ENCODE results near the gene CLASP1.
A peak's percentile ranks its signal among the peaks of the same experiment; 100 is the strongest.

Gene CLASP1

DNA sequence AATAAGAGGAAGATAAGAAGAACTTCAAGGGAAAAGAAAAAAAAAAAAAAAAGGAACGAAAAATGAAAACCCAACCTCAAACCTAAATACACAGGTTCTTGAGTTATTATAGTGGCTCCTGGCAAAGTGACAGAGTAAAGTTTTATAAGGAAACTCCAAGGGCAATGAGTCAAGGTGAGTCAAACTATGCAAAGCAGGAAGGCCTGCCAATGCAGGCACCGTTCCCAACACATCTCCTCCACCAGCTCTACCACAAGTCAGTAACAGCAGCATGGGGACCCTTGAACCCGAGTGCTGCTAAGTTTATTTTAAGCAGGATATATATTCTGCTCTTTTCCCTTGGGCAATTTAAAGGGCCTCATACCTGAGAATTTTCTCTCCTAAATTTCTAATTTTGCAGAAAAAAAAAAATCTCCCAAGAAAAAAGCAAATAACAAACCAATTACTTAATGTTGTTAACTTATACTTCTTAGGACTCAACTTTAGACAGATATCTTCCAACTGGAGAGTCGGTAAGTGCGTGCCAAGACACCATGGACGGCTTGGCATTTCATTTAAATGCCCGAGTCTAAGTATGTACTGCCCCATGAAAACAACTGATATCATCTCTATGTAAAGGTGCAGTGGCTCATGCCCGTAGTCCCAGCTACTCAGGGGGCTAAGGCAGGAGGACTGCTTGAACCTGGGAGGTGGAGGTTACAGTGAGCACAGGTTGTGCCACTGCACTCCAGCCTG lies 288.5 kb downstream of the CLASP1 start:
- Mint-ChIP-seq H3K27ac (no peak overlapping the region), H3K4me3 (no peak overlapping the region), H3K9me3 (no peaks in the 10 kb centered on the region), H3K4me1 (no peaks in the 10 kb centered on the region), H3K36me3 (peaks cover 37% of the 10 kb centered on the region), H3K27me3 (no peaks in the 10 kb centered on the region)
- DNase-seq (ENCODE audit: low spot score in 2 of 2) (no peak), ATAC-seq (ENCODE audit: low read depth) (no peak)

DNA sequence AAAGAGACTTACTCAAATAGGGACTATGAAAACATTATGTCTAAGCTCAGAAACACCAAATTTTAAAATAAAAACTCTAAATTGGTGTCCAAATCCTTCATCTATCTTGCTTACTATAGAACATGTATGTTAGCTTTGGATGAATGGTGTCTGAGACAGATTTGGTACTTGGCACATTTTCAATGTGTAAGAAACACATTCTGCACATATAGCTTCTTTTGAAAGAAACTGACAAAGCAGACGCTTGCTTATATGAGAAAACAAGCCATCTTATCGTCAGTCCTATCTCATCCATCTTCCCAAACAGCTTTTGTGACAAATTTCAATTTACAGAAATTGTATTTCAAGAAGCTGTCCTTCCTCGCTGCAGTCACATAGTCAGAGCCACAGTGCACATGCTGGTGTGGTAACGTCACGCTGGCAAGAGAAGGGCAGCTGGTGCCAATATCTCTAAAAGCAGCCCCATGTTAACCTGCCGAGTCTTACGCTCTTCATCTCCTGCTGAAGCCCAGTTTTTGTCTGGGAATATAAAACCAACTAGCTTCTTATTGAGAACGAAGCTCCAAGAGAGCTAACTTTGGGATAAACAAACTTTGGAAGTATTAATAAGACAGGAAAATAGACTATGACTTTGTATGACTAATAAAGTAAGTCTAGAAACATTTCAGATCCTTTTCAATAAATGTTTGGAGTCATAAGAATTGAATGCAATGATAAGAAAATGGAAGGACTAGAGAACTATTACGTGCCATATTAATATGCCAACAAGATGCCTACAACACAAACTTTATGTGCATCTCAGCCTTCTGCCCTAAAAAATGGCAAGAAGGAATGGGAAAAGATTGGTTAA lies 289.3 kb downstream of the CLASP1 start:
- Mint-ChIP-seq H3K4me3 (no peak overlapping the region), H3K36me3 (peaks cover 32% of the 10 kb centered on the region), H3K27ac (no peak overlapping the region), H3K9me3 (no peaks in the 10 kb centered on the region), H3K27me3 (no peaks in the 10 kb centered on the region), H3K4me1 (no peaks in the 10 kb centered on the region)
- DNase-seq (ENCODE audit: low spot score in 2 of 2) (no peak), ATAC-seq (ENCODE audit: low read depth) (no peak)

GRCh38 chr2:121359170-121359569 lies 290.1 kb downstream of the CLASP1 start:
- Mint-ChIP-seq H3K27ac (no peak overlapping the region), H3K9me3 (no peaks in the 10 kb centered on the region), H3K4me3 (no peak overlapping the region), H3K36me3 (peaks cover 29% of the 10 kb centered on the region), H3K27me3 (no peaks in the 10 kb centered on the region), H3K4me1 (no peaks in the 10 kb centered on the region)
- ATAC-seq (ENCODE audit: low read depth) (no peak), DNase-seq (ENCODE audit: low spot score in 2 of 2) (no peak)

DNA sequence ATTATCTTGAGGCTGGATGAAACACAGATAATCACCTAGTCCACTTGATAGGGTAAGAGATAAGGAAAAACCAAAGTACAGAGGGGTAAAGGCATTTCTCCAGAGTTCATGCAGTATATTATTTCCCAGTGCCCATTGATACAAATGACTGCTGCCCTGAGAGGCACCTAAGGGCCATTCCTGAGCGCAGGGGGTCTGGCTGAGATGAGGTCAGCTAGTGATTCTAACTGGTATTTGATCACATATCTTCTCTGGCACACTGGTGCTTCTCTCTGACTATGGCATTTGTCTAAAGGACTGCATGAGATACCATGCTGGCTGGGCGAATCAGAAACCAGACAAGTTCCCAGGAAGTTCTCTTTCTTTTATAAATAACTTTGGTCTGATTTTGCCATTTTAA lies 291.0 kb downstream of the CLASP1 start:
- no peak for ATAC-seq (ENCODE audit: low read depth)
- no peak overlapping the region for H3K27ac Mint-ChIP-seq
- H3K36me3 Mint-ChIP-seq, result peaks cover 30% of the 10 kb centered on the region
- no peak for DNase-seq (ENCODE audit: low spot score in 2 of 2)
- H3K27me3 Mint-ChIP-seq, result no peaks in the 10 kb centered on the region
- H3K4me1 Mint-ChIP-seq, result no peaks in the 10 kb centered on the region
- H3K4me3 Mint-ChIP-seq, result no peak overlapping the region
- H3K9me3 Mint-ChIP-seq, result no peaks in the 10 kb centered on the region

- Mint-ChIP-seq H3K36me3 (peaks cover 23% of the 10 kb centered on the region), H3K27ac (no peak overlapping the region), H3K4me1 (no peaks in the 10 kb centered on the region), H3K4me3 (no peak overlapping the region), H3K9me3 (no peaks in the 10 kb centered on the region), H3K27me3 (no peaks in the 10 kb centered on the region)
- ATAC-seq (ENCODE audit: low read depth), result no peak
- no peak for DNase-seq (ENCODE audit: low spot score in 2 of 2)
Observed at GRCh38 chr2:121356058-121356640, 293.1 kb downstream of the CLASP1 start.

GRCh38 chr2:121355488-121355887 lies 293.8 kb downstream of the CLASP1 start:
- Mint-ChIP-seq H3K4me1 (no peaks in the 10 kb centered on the region), H3K9me3 (no peaks in the 10 kb centered on the region), H3K27ac (no peak overlapping the region), H3K36me3 (peaks cover 29% of the 10 kb centered on the region), H3K4me3 (no peak overlapping the region), H3K27me3 (no peaks in the 10 kb centered on the region)
- DNase-seq (ENCODE audit: low spot score in 2 of 2) (no peak), ATAC-seq (ENCODE audit: low read depth) (no peak)

DNA sequence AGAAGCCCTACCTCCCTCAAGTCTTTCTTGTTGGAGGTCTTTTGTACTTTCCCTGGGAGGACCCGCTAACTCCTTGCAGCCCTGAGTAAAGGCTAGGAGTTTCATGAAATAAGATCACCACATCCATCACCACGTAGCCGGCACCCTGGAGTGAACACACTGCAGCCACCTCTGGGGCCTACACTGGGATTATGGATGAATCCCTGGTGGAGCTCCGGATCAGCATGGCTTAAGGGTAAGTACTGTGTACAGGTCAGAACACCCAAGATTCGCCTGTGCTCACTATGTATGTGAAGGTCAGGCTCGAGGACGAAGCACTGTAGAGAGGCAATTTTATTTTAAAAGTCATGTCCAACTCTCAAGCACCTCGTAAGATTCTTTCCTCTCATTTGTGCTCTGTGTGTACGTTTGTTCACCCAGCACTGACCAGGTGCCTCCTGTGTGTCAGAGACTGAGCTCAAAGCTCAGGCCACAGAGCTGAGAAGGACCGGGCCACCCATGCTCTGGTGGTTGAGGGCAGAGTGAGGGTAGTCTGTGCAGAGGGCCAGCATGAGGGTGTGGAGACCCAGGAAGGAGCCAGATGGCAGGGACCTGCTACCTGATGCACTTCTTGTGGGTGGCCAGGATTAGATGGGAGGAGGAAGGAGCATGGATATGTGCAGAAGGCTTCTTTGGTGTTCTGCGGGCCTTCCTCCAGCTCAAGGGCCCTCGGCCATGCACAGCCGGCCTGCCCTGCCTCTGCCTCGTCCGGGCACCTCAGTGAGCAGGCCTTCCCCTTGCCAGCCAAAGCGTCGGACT lies 297.5 kb downstream of the CLASP1 start:
- H3K4me3 Mint-ChIP-seq, result no peak overlapping the region
- H3K27me3 Mint-ChIP-seq, result no peaks in the 10 kb centered on the region
- DNase-seq (ENCODE audit: low spot score in 2 of 2) (no peak), ATAC-seq (ENCODE audit: low read depth) (no peak)
- no peak overlapping the region for H3K27ac Mint-ChIP-seq
- H3K4me1 Mint-ChIP-seq, result no peaks in the 10 kb centered on the region
- peaks cover 39% of the 10 kb centered on the region for H3K36me3 Mint-ChIP-seq
- no peaks in the 10 kb centered on the region for H3K9me3 Mint-ChIP-seq

- Mint-ChIP-seq H3K9me3 (no peaks in the 10 kb centered on the region), H3K4me3 (no peak overlapping the region), H3K27ac (no peak overlapping the region), H3K27me3 (no peaks in the 10 kb centered on the region), H3K36me3 (peaks cover 37% of the 10 kb centered on the region), H3K4me1 (no peaks in the 10 kb centered on the region)
- no peak for ATAC-seq (ENCODE audit: low read depth)
- no peak for DNase-seq (ENCODE audit: low spot score in 2 of 2)
Observed at GRCh38 chr2:121350890-121351289, 298.4 kb downstream of the CLASP1 start.

- no peak for ATAC-seq (ENCODE audit: low read depth)
- no peak overlapping the region for H3K4me3 Mint-ChIP-seq
- no peak for DNase-seq (ENCODE audit: low spot score in 2 of 2)
- peaks cover 35% of the 10 kb centered on the region for H3K36me3 Mint-ChIP-seq
- H3K9me3 Mint-ChIP-seq, result no peaks in the 10 kb centered on the region
- H3K27me3 Mint-ChIP-seq, result no peaks in the 10 kb centered on the region
- H3K4me1 Mint-ChIP-seq, result no peaks in the 10 kb centered on the region
- no peak overlapping the region for H3K27ac Mint-ChIP-seq
Observed at GRCh38 chr2:121350402-121350775, 298.9 kb downstream of the CLASP1 start.

DNA sequence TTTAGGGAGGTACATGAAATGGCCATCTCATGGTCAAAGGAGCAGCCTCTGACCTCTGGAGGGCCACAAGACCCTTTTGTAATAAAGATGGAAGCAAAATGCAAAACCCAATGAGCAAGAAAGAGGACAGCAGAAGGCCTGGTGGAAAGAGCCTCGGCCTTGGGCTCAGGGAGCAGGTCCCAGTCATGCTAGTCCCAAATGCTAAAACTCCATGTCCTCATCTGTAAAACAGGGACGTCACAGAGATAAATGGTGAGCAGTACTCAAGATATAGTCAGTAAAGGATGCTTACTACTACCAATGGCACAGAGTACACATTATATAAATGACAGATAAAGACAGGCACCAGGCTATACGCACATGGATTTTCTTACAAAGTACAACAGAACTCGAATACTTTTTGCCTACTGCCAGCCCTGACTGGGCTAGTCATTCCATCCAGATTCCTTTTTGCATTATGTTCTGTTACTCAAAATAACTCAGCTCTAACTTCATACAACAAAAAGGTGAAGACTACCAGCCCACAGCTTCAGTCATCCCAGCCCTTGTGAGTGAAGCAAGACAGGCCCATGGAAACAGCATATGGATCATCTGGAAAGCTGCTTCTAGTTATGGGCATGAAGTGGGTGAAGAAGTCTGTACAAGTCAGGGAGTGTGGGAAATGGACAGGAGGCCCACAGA lies 299.4 kb downstream of the CLASP1 start:
- Mint-ChIP-seq H3K36me3 (peaks cover 34% of the 10 kb centered on the region), H3K4me1 (no peaks in the 10 kb centered on the region), H3K27me3 (no peaks in the 10 kb centered on the region), H3K9me3 (no peaks in the 10 kb centered on the region), H3K27ac (no peak overlapping the region), H3K4me3 (no peak overlapping the region)
- no peak for DNase-seq (ENCODE audit: low spot score in 2 of 2)
- ATAC-seq (ENCODE audit: low read depth), result no peak

DNA sequence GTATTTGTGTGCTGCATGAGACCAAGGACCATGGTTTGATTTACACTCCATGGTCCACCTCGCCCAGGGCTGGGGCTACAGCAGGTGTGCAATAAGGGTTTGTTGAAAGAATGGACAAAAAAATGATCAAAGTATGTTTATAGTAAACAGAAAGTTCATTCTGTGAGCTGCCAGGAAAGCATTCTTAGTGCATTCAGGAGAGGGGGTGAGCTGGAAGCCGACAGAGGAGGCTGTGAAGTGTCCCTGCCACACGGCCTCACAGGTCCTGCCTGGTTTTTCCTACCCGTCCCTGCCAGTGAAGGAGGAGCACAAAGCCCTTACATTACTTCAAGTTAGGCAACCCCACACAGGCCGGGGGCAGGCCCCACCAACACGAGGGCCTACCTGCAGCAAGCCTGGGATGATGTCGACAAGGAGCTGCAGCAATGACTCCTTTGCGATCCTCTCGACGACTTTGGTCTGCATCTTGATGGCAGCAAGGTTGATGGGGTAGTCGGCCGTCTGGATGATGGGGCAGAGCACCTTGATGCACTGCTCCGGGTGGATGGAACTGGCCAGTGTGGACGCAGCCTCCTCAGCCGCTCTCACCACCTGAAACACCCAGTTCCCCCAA lies 301.0 kb downstream of the CLASP1 start:
- no peaks in the 10 kb centered on the region for H3K4me1 Mint-ChIP-seq
- peaks cover 38% of the 10 kb centered on the region for H3K36me3 Mint-ChIP-seq

GRCh38 chr2:121346859-121347258 lies 302.4 kb downstream of the CLASP1 start:
- no peak for DNase-seq (ENCODE audit: low spot score in 2 of 2)
- H3K36me3 Mint-ChIP-seq, result peaks cover 42% of the 10 kb centered on the region
- ATAC-seq (ENCODE audit: low read depth), result no peak
- H3K4me3 Mint-ChIP-seq, result no peak overlapping the region
- H3K4me1 Mint-ChIP-seq, result no peaks in the 10 kb centered on the region
- no peak overlapping the region for H3K27ac Mint-ChIP-seq
- no peaks in the 10 kb centered on the region for H3K9me3 Mint-ChIP-seq
- H3K27me3 Mint-ChIP-seq, result no peaks in the 10 kb centered on the region

More for the DNA sequence above, 301.0 kb downstream of the CLASP1 start:
- Mint-ChIP-seq H3K27ac (peak overlapping the region; percentile 53), H3K4me3 (no peak overlapping the region), H3K9me3 (no peaks in the 10 kb centered on the region), H3K27me3 (no peaks in the 10 kb centered on the region)
- no peak for ATAC-seq (ENCODE audit: low read depth)
- DNase-seq (ENCODE audit: low spot score in 2 of 2), result no peak

GRCh38 chr2:121346407-121346806 lies 302.9 kb downstream of the CLASP1 start:
- Mint-ChIP-seq H3K4me1 (no peaks in the 10 kb centered on the region), H3K27me3 (no peaks in the 10 kb centered on the region), H3K9me3 (no peaks in the 10 kb centered on the region), H3K4me3 (no peak overlapping the region), H3K27ac (no peak overlapping the region), H3K36me3 (peaks cover 44% of the 10 kb centered on the region)
- ATAC-seq (ENCODE audit: low read depth) (no peak), DNase-seq (ENCODE audit: low spot score in 2 of 2) (no peak)
